ENCODE measurements around the gene BFSP1. TPM values are rescaled to one million over a fixed set of nuclear protein-coding genes. Genes with fewer than 3 reads are reported as not detected.

The BFSP1 gene
- total and polyA plus RNA-seq, 2 of the 8 experiments (the other 6 are each of a cell fraction or from before 2014, with no cell fraction given) = 1.5 to 2.5 TPM

DNA sequence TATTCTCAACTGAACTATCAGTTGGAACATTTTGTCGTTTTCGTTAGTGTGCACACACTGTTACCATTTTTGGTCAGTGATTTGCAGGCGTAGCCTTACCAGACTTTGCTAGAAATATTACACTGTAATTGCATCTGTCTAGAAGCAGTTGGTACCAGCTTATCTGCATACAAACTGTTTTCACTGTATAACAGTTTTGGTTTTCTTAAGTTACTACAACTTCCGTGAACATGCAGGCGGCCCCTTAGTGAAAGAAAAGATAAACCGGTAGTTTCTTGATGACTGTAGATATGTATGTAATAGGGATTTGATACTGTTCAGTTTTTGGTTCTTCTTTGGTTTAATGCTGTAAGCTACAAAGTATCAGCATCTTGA lies 40.0 kb upstream of the BFSP1 start (continued):
- TF ChIP-seq, protein P1, sequence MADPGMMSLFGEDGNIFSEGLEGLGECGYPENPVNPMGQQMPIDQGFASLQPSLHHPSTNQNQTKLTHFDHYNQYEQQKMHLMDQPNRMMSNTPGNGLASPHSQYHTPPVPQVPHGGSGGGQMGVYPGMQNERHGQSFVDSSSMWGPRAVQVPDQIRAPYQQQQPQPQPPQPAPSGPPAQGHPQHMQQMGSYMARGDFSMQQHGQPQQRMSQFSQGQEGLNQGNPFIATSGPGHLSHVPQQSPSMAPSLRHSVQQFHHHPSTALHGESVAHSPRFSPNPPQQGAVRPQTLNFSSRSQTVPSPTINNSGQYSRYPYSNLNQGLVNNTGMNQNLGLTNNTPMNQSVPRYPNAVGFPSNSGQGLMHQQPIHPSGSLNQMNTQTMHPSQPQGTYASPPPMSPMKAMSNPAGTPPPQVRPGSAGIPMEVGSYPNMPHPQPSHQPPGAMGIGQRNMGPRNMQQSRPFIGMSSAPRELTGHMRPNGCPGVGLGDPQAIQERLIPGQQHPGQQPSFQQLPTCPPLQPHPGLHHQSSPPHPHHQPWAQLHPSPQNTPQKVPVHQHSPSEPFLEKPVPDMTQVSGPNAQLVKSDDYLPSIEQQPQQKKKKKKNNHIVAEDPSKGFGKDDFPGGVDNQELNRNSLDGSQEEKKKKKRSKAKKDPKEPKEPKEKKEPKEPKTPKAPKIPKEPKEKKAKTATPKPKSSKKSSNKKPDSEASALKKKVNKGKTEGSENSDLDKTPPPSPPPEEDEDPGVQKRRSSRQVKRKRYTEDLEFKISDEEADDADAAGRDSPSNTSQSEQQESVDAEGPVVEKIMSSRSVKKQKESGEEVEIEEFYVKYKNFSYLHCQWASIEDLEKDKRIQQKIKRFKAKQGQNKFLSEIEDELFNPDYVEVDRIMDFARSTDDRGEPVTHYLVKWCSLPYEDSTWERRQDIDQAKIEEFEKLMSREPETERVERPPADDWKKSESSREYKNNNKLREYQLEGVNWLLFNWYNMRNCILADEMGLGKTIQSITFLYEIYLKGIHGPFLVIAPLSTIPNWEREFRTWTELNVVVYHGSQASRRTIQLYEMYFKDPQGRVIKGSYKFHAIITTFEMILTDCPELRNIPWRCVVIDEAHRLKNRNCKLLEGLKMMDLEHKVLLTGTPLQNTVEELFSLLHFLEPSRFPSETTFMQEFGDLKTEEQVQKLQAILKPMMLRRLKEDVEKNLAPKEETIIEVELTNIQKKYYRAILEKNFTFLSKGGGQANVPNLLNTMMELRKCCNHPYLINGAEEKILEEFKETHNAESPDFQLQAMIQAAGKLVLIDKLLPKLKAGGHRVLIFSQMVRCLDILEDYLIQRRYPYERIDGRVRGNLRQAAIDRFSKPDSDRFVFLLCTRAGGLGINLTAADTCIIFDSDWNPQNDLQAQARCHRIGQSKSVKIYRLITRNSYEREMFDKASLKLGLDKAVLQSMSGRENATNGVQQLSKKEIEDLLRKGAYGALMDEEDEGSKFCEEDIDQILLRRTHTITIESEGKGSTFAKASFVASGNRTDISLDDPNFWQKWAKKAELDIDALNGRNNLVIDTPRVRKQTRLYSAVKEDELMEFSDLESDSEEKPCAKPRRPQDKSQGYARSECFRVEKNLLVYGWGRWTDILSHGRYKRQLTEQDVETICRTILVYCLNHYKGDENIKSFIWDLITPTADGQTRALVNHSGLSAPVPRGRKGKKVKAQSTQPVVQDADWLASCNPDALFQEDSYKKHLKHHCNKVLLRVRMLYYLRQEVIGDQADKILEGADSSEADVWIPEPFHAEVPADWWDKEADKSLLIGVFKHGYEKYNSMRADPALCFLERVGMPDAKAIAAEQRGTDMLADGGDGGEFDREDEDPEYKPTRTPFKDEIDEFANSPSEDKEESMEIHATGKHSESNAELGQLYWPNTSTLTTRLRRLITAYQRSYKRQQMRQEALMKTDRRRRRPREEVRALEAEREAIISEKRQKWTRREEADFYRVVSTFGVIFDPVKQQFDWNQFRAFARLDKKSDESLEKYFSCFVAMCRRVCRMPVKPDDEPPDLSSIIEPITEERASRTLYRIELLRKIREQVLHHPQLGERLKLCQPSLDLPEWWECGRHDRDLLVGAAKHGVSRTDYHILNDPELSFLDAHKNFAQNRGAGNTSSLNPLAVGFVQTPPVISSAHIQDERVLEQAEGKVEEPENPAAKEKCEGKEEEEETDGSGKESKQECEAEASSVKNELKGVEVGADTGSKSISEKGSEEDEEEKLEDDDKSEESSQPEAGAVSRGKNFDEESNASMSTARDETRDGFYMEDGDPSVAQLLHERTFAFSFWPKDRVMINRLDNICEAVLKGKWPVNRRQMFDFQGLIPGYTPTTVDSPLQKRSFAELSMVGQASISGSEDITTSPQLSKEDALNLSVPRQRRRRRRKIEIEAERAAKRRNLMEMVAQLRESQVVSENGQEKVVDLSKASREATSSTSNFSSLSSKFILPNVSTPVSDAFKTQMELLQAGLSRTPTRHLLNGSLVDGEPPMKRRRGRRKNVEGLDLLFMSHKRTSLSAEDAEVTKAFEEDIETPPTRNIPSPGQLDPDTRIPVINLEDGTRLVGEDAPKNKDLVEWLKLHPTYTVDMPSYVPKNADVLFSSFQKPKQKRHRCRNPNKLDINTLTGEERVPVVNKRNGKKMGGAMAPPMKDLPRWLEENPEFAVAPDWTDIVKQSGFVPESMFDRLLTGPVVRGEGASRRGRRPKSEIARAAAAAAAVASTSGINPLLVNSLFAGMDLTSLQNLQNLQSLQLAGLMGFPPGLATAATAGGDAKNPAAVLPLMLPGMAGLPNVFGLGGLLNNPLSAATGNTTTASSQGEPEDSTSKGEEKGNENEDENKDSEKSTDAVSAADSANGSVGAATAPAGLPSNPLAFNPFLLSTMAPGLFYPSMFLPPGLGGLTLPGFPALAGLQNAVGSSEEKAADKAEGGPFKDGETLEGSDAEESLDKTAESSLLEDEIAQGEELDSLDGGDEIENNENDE (IDR thresholded peaks at IDR 0.05; ENCODE audit: insufficient replicate concordance, low read length) = no peak
- TF ChIP-seq MAFK (IDR thresholded peaks at IDR 0.05; ENCODE audit: low read depth, low read length) (no peak), TCF12 (IDR thresholded peaks at IDR 0.05; ENCODE audit: low read depth, low read length) (no peak), BACH1 (IDR thresholded peaks at IDR 0.05; ENCODE audit: low read length) (no peak), RBBP5 (IDR thresholded peaks at IDR 0.05; ENCODE audit: borderline replicate concordance, low read depth, low read length) (no peak), GTF2F1 (IDR thresholded peaks at IDR 0.05; ENCODE audit: borderline replicate concordance, low read depth, low read length) (no peak), CHD2 (IDR thresholded peaks at IDR 0.05; ENCODE audit: low read length) (no peak), EZH2 (IDR thresholded peaks at IDR 0.05; ENCODE audit: low read depth, low read length, severe bottlenecking) (no peak)
